Duodenal mucosa (tissue), 2 donors: ENCODE data around the gene EPHA5.

ENCODE experiments used
- H3K27ac ChIP-seq: one replicate; pipeline ENCODE4 v1.7.0; 2013; ENCODE audit warnings: low read depth, low read length
- H3K27me3 ChIP-seq, 2 donors: one replicate each; pipeline ENCODE4 v1.7.0; 2013; ENCODE audit warnings: low read length in 2 of 2, control low read depth in 1 of 2; ENCODE audit not compliant: insufficient read depth in 2 of 2, control insufficient read depth in 1 of 2
- H3K36me3 ChIP-seq, 2 donors: one replicate each; pipeline ENCODE4 v1.7.0; 2013; ENCODE audit warnings: low read length in 2 of 2, control low read depth in 1 of 2; ENCODE audit not compliant: insufficient read depth in 2 of 2, control insufficient read depth in 1 of 2
- H3K4me1 ChIP-seq, 2 donors: one replicate each; pipeline ENCODE4 v1.7.0; 2013; ENCODE audit warnings: low read length in 2 of 2, control low read depth in 1 of 2; ENCODE audit not compliant: insufficient read depth in 2 of 2, control insufficient read depth in 1 of 2
- H3K4me3 ChIP-seq, 2 donors: one replicate each; pipeline ENCODE4 v1.7.0; 2013; ENCODE audit warnings: low read length in 2 of 2, low read depth in 1 of 2
- H3K9ac ChIP-seq, 2 donors: one replicate each; pipeline ENCODE4 v1.7.0; 2013; ENCODE audit warnings: low read length in 2 of 2, low read depth in 1 of 2
- H3K9me3 ChIP-seq, 2 donors: one replicate each; pipeline ENCODE4 v1.7.0; 2013; ENCODE audit warnings: low read length in 2 of 2, control low read depth in 1 of 2; ENCODE audit not compliant: control insufficient read depth in 1 of 2

The EPHA5 gene

GRCh38 chr4:65393078-65393477 lies 277.2 kb downstream of the EPHA5 start:
- no peak overlapping the region for H3K27ac ChIP-seq

GRCh38 chr4:65392488-65392887 lies 277.8 kb downstream of the EPHA5 start:
- no peak overlapping the region for H3K9ac ChIP-seq
- H3K27me3 ChIP-seq = no peaks in the 10 kb centered on the region
- H3K36me3 ChIP-seq = no peaks in the 10 kb centered on the region
- H3K9me3 ChIP-seq = peaks cover 15 to 19% of the 10 kb centered on the region in 2 donors
- H3K27ac ChIP-seq = no peak overlapping the region
- H3K4me3 ChIP-seq = no peak overlapping the region
- H3K4me1 ChIP-seq = no peaks in the 10 kb centered on the region

More at GRCh38 chr4:65393078-65393477, 277.2 kb downstream of the EPHA5 start:
- H3K27me3 ChIP-seq = no peaks in the 10 kb centered on the region
- no peaks in the 10 kb centered on the region for H3K4me1 ChIP-seq
- no peak overlapping the region for H3K9ac ChIP-seq
- H3K4me3 ChIP-seq = no peak overlapping the region
- no peaks in the 10 kb centered on the region for H3K36me3 ChIP-seq
- peaks cover 16 to 19% of the 10 kb centered on the region in 2 donors for H3K9me3 ChIP-seq

GRCh38 chr4:65391814-65392213 lies 278.5 kb downstream of the EPHA5 start:
- Histone ChIP-seq H3K36me3 (no peaks in the 10 kb centered on the region), H3K4me1 (no peaks in the 10 kb centered on the region), H3K4me3 (no peak overlapping the region), H3K27me3 (no peaks in the 10 kb centered on the region), H3K9ac (no peak overlapping the region), H3K9me3 (peaks cover 16 to 19% of the 10 kb centered on the region in 2 donors), H3K27ac (no peak overlapping the region)

- H3K9me3 ChIP-seq = peaks cover 12 to 19% of the 10 kb centered on the region in 2 donors
- no peaks in the 10 kb centered on the region for H3K27me3 ChIP-seq
- no peak overlapping the region for H3K9ac ChIP-seq
- no peaks in the 10 kb centered on the region for H3K36me3 ChIP-seq
- H3K27ac ChIP-seq = no peak overlapping the region
- H3K4me1 ChIP-seq = no peaks in the 10 kb centered on the region
- no peak overlapping the region for H3K4me3 ChIP-seq
These were observed 278.9 kb downstream of the EPHA5 start for GRCh38 chr4:65391382-65391781.

GRCh38 chr4:65386927-65387326 lies 283.4 kb downstream of the EPHA5 start:
- peaks cover 7 to 11% of the 10 kb centered on the region in 2 donors for H3K9me3 ChIP-seq
- H3K4me3 ChIP-seq = no peak overlapping the region
- H3K27ac ChIP-seq = no peak overlapping the region
- H3K4me1 ChIP-seq = no peaks in the 10 kb centered on the region
- H3K36me3 ChIP-seq = no peaks in the 10 kb centered on the region
- H3K27me3 ChIP-seq = no peaks in the 10 kb centered on the region
- no peak overlapping the region for H3K9ac ChIP-seq

- Histone ChIP-seq H3K9me3 (peaks cover 0 to 7% of the 10 kb centered on the region in 2 donors), H3K4me1 (no peaks in the 10 kb centered on the region), H3K36me3 (no peaks in the 10 kb centered on the region), H3K4me3 (no peak overlapping the region), H3K27ac (no peak overlapping the region), H3K27me3 (no peaks in the 10 kb centered on the region), H3K9ac (no peak overlapping the region)
These were observed 286.5 kb downstream of the EPHA5 start for GRCh38 chr4:65383589-65384305.

- Histone ChIP-seq H3K4me1 (no peaks in the 10 kb centered on the region), H3K4me3 (no peak overlapping the region), H3K27me3 (no peaks in the 10 kb centered on the region), H3K9me3 (peaks cover 0 to 3% of the 10 kb centered on the region in 2 donors), H3K9ac (no peak overlapping the region), H3K36me3 (no peaks in the 10 kb centered on the region), H3K27ac (no peak overlapping the region)
These were observed 288.6 kb downstream of the EPHA5 start for GRCh38 chr4:65381648-65382047.

- Histone ChIP-seq H3K27me3 (no peaks in the 10 kb centered on the region), H3K27ac (no peak overlapping the region), H3K9me3 (peaks cover 3 to 4% of the 10 kb centered on the region in 2 donors), H3K9ac (no peak overlapping the region), H3K4me1 (no peaks in the 10 kb centered on the region), H3K36me3 (no peaks in the 10 kb centered on the region), H3K4me3 (no peak overlapping the region)
These were observed 299.6 kb downstream of the EPHA5 start for GRCh38 chr4:65370709-65371108.

GRCh38 chr4:65367306-65367705 lies 303.0 kb downstream of the EPHA5 start:
- Histone ChIP-seq H3K36me3 (no peaks in the 10 kb centered on the region), H3K4me3 (no peak overlapping the region), H3K27ac (no peak overlapping the region), H3K9ac (no peak overlapping the region), H3K4me1 (no peaks in the 10 kb centered on the region), H3K27me3 (no peaks in the 10 kb centered on the region), H3K9me3 (peaks cover 3 to 4% of the 10 kb centered on the region in 2 donors)

- Histone ChIP-seq H3K9me3 (peaks cover 0 to 5% of the 10 kb centered on the region in 2 donors), H3K4me3 (no peak overlapping the region), H3K27ac (no peak overlapping the region), H3K36me3 (no peaks in the 10 kb centered on the region), H3K4me1 (no peaks in the 10 kb centered on the region), H3K9ac (no peak overlapping the region), H3K27me3 (no peaks in the 10 kb centered on the region)
These were observed 311.4 kb downstream of the EPHA5 start for GRCh38 chr4:65358914-65359313.
